GM12891 (cell line): ENCODE results near the gene CMSS1.

ENCODE experiments used
- POLR2A ChIP-seq: IDR thresholded peaks from 2 replicates; pipeline ENCODE4 v1.6.1; 2011; ENCODE audit warnings: low read depth, low read length, control low read depth
- POLR2AphosphoS5 ChIP-seq: IDR thresholded peaks from 2 replicates; pipeline ENCODE4 v1.6.1; 2011; ENCODE audit warnings: low read depth, low read length, control low read depth

DNA sequence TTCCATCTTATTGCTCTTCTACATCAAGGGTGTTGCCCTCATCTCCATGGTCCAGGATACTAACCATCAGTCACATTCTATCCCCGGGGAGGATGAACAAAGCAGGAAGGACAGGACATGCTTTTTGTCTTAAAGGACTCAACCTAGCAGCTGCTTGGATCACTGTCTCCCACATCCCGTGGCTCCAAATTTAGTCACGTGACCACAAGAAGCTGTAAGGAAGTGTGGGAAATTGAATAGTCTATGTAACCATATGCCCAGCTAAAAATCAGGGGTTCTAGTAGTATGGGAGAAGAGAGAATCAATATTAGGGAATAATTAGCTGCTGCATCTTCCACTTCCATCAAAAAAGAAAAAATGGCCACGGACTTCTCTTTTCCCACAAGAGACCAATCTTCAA is 18.2 kb upstream of the CMSS1 start:
- TF ChIP-seq POLR2AphosphoS5 (no peak), POLR2A (no peak)
